GM23248 (cell line): Measurements from ENCODE around the gene SMAD5.

Experiments used
- EZH2 ChIP-seq: fragments of 200-600 bp; sonication (generic); IDR thresholded peaks from 2 replicates; pipeline ENCODE4 v1.6.1; 2018; ENCODE audit warnings: antibody characterized with exemption, mild to moderate bottlenecking; ENCODE audit not compliant: insufficient read depth, poor library complexity, severe bottlenecking
- EZH2phosphoT487 ChIP-seq: fragments of 200-600 bp; sonication (generic); IDR thresholded peaks from 2 replicates; pipeline ENCODE4 v1.6.1; 2018; ENCODE audit warnings: antibody characterized with exemption, moderate library complexity, mild to moderate bottlenecking, low read depth; ENCODE audit not compliant: insufficient read depth

DNA sequence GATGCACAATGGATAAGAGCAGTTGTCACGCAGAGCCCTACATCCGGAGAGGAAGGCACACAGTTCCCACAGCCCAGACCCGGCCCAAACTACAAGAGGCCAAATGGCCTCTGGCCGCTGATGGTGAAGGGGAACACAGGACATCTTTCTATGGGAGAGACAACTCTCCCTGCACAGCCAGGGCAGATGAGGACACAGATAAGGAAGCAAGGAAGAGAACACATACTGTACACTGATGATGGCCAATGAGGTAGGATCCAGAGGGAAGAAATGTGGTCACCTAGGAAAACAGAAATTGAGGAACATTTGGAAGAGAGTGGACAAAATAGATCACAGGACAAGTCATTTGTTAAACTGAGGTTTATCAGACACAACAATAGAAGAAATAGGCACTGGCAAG lies 88.7 kb downstream of the SMAD5 start:
- TF ChIP-seq EZH2phosphoT487 (no peak), EZH2 (no peak)
